Thoracic aorta (tissue), 2 donors: ENCODE results near the gene KDSR. TPM values are rescaled to one million over a fixed set of nuclear protein-coding genes. Genes with fewer than 3 reads are reported as not detected.

ENCODE experiments used
- ATAC-seq: fragments of 150-250 bp; one replicate; pipeline ENCODE4 v1.8.0; 2017; ENCODE audit warnings: low read depth; ENCODE audit not compliant: insufficient number of reproducible peaks, low FRiP score
- DNase-seq: peaks from one replicate; pipeline ENCODE4 v3.0.0-alpha.2; 2020; ENCODE audit warnings: low spot score
- H3K27ac ChIP-seq, 2 donors: fragments of 200-600 bp; sonication (generic); 1 replicate in 1 of 2; 2 replicates in 1 of 2; pipeline ENCODE4 v1.5.1; 2016; ENCODE audit warnings: mild to moderate bottlenecking in 2 of 2, moderate library complexity in 2 of 2
- H3K27me3 ChIP-seq: fragments of 200-600 bp; sonication (generic); replicated peaks from 2 replicates; pipeline ENCODE4 v1.6.0; 2016; ENCODE audit warnings: mild to moderate bottlenecking; ENCODE audit not compliant: insufficient read depth
- H3K36me3 ChIP-seq: fragments of 200-600 bp; sonication (generic); one replicate; pipeline ENCODE4 v1.5.1; 2016
- H3K4me1 ChIP-seq, 2 donors: fragments of 200-600 bp; sonication (generic); 1 replicate in 1 of 2; 2 replicates in 1 of 2; pipeline versions ENCODE4 v1.5.1 to v1.6.0; 2016; ENCODE audit warnings: low read depth in 2 of 2, mild to moderate bottlenecking in 1 of 2; ENCODE audit not compliant: control insufficient read depth in 1 of 2
- H3K4me3 ChIP-seq: fragments of 200-600 bp; sonication (generic); 2 replicates; pipeline ENCODE4 v1.5.1; 2016; ENCODE audit warnings: mild to moderate bottlenecking
- H3K9me3 ChIP-seq: fragments of 200-600 bp; sonication (generic); 2 replicates; pipeline ENCODE4 v1.5.1; 2016
- CTCF ChIP-seq: fragments of 200-600 bp; sonication (generic); IDR thresholded peaks from one replicate; pipeline ENCODE4 v1.5.1; 2019; ENCODE audit warnings: antibody characterized with exemption
- total RNA-seq, 2 donors: library from RNA; depleted of rRNA; stranded (reverse); fragments of >200 nt; gene quantifications; one replicate each; pipeline versions ENCODE4 v1.1.0 to v1.2.3, GENCODE V29; 2016

The KDSR gene
- 10 to 100 TPM; 46.2 to 72.4 TPM for total RNA-seq

- H3K27ac ChIP-seq = peak within 1 kb of the TSS; percentile 97
- no peak for TF ChIP-seq CTCF
- H3K36me3 ChIP-seq = peaks cover under 1% of the 10 kb centered on the region
- H3K4me1 ChIP-seq = peaks cover 14 to 22% of the 10 kb centered on the region in 2 donors
- no peaks in the 10 kb centered on the region for H3K9me3 ChIP-seq
- peak; percentile 92 for ATAC-seq
- DNase-seq = peak; percentile 74
- no peaks in the 10 kb centered on the region for H3K27me3 ChIP-seq
- H3K4me3 ChIP-seq = peak within 1 kb of the TSS; percentile 89
Measured at GRCh38 chr18:63367053-63367953, at the start of gene KDSR. Gene KDSR, minus strand, starts transcription at chr18:63367206. Its CDS starts 88 bp downstream, at chr18:63367118.

- Histone ChIP-seq H3K4me3 (no peak overlapping the region), H3K4me1 (no peaks in the 10 kb centered on the region), H3K27me3 (no peaks in the 10 kb centered on the region), H3K36me3 (peaks cover 31% of the 10 kb centered on the region), H3K27ac (no peak overlapping the region), H3K9me3 (no peaks in the 10 kb centered on the region)
- TF ChIP-seq CTCF = no peak
- DNase-seq (no peak), ATAC-seq (no peak)
Measured at GRCh38 chr18:63412953-63413352, 45.9 kb upstream of the KDSR start.

GRCh38 chr18:63410792-63411191, 43.8 kb upstream of the KDSR start:
- TF ChIP-seq CTCF = no peak
- no peaks in the 10 kb centered on the region for H3K27me3 ChIP-seq
- H3K4me3 ChIP-seq = no peak overlapping the region
- ATAC-seq = no peak
- no peak overlapping the region for H3K27ac ChIP-seq
- peaks cover 28% of the 10 kb centered on the region for H3K36me3 ChIP-seq
- no peak for DNase-seq
- H3K9me3 ChIP-seq = no peaks in the 10 kb centered on the region
- peaks cover 0 to 6% of the 10 kb centered on the region in 2 donors for H3K4me1 ChIP-seq

GRCh38 chr18:63409301-63409700, 42.3 kb upstream of the KDSR start:
- no peak overlapping the region for H3K4me3 ChIP-seq
- H3K36me3 ChIP-seq = peaks cover 28% of the 10 kb centered on the region
- no peaks in the 10 kb centered on the region for H3K27me3 ChIP-seq
- no peak overlapping the region for H3K27ac ChIP-seq
- TF ChIP-seq CTCF = no peak
- no peaks in the 10 kb centered on the region for H3K9me3 ChIP-seq
- ATAC-seq (no peak), DNase-seq (no peak)
- peaks cover 0 to 7% of the 10 kb centered on the region in 2 donors for H3K4me1 ChIP-seq

GRCh38 chr18:63407734-63408133, 40.7 kb upstream of the KDSR start:
- DNase-seq (no peak), ATAC-seq (no peak)
- Histone ChIP-seq H3K36me3 (peaks cover 31% of the 10 kb centered on the region), H3K9me3 (no peaks in the 10 kb centered on the region), H3K4me1 (peaks cover 0 to 7% of the 10 kb centered on the region in 2 donors), H3K27ac (no peak overlapping the region), H3K4me3 (no peak overlapping the region), H3K27me3 (no peaks in the 10 kb centered on the region)
- no peak for TF ChIP-seq CTCF
